AG08396 (cell line): ENCODE measurements around the gene PDE6A.
A peak's percentile ranks its signal among the peaks of the same experiment; 100 is the strongest.
"Not testable (repeated sequence)": the region's sequence is repeated elsewhere in the genome, so short reads cannot be mapped to it uniquely, and the experiment has no call there.

Experiments used
- DNase-seq: peaks from one replicate; pipeline ENCODE4 v3.0.0; 2012; ENCODE audit warnings: low spot score, mixed read lengths

PDE6A gene

DNA sequence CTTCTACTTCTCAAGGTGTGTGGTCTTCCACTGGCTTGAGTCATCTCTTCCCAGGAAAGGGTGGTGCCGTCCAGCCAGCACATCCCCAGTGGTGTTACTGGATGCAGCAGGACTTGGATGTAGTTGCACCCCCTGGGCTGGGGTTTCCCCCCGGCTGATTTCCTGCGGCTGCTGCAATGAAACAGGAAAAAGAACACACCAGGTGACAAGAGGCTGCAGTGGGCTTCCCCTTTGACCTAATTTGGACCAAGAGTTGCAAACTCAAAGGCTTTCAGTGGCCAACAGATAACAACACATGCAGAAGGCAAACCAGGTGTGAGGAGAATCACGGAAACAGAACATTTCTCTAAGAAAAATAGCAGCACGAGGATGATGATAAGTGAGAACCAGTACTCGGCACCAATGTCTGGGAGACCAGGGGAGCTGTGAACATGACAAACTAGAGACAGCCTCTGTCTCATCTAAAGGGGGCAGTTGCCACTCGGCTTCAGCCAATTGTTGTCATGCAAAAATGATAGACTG lies 83.7 kb downstream of the PDE6A start:
- DNase-seq, result no peak

DNA sequence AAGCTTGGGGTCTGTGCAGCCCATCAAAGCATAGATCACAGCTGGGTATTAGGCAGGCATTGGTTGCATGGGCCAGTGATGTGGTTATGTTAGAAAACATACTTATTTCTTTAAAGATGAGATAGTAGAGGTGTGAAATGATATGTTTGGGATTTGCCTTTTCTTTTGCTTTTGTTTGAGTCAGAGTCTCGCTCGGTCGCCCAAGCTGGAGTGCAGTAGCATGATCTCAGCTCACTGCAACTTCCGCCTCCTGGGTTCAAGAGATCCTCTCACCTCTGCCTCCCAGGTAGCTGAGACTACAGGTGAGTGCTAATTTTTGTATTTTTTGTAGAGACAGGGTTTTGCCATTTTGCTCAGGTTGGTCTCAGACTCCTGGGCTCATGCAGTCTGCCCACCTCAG lies 84.8 kb downstream of the PDE6A start:
- no peak for DNase-seq

DNA sequence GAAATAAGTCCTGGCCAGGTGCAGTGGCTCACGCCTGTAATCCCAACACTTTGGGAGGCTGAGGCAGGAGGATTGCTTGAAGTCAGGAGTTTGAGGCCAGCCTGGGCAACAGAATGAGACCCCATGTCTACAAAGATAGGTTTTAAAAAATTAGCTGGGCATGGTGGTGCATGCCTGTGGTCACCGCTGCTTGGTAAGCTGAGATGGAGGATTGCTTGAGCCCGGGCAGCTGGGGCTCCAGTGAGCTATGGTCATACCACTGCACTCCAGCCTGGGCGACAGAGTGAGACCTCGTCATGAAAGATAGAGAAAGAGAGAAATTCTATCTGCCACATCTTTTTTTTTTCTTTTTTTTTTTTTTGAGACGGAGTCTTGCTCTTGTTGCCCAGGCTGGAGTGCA lies 86.1 kb downstream of the PDE6A start:
- DNase-seq, result not testable (repeated sequence)

DNA sequence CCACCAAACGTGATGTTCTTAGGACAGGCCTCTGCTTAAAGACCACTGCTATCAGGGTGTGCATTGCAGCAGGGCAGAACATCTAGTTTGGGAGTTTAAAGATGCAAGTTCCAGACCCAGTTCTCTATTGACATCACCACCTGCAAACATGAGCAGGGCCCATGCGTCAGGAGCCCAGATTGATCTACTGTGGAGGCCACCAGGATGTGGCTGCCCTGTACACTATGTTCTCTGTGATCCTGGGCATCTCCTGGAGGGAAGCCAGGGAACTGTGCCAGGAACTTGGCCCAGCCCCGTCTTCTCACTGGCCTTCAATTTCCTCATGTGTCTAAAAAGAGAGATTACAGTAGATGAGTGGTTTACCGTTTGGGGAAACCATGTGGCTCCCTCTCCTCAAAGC lies 87.1 kb downstream of the PDE6A start:
- no peak for DNase-seq

DNA sequence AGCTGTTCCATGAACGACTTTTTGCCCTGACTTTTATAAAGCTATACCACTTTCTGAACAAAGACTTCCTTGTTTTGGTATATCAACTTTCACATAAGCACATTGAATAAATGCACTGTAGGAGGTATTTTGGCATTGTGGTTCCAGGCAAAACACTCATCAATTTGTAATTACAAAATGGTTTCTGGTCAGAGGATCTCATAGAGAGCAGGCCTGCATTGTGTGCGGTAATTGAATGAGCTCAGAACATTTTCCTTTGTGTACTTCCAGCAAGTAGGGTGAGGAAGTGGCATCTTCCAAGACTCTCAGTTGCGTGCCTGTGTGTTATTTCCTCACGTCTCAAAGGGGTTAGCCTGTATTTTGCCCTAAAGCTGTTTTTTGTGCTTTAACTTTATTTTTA lies 89.2 kb downstream of the PDE6A start:
- no peak for DNase-seq

DNA sequence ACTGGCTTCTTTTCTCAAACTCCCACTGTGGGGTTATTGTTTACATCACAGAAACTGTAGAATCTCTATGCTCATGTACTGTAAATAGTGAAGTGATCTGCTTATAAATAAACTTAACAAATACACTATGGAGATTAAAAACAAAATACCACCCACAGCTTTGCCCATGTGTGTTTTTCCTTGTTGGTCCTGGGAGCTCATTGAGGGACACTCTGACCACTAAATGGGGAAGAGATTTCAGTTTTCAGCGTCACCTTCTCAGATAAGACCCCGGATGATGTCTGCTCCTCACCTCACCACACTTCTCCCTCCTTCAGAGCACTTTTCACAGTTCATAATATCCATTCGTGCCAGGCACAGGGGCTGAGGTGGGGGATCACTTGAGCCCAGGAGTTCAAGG lies 89.7 kb downstream of the PDE6A start:
- DNase-seq, result no peak

DNA sequence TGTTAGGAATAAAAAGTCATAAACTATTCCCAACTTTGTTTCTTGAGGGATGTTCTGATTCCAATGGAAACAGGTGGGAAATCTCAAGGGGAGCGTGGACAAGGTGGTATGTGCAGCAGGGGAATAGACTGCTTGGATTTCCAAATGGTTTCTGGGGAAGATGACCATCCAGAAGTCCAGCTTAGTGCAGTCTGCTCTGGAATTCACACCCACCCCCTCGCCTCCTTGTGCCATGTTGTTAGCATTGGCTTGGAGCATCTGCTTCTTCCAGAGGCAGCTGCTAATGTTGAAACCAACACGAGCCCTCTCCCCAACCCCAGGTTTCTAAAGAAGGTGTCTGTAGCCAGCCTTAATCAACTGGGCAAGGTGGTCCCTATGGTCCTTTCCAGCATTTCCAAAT lies 90.9 kb downstream of the PDE6A start:
- DNase-seq, result no peak

DNA sequence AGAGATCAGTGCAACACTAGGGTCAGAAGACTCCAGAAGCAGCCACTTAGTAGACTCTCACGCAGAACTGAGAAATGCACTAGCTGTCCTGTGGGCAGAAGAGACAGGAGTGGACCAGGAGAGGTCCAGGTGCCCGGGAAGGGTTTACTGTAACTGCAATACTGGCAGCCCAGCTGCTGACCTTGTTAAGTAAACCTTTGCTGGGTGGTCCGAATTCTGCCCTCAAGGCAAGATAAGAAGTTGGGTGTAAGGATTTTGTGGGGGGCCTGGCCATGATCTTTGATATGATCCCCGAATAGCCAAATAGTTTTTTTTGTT lies 91.3 kb downstream of the PDE6A start:
- no peak for DNase-seq

DNA sequence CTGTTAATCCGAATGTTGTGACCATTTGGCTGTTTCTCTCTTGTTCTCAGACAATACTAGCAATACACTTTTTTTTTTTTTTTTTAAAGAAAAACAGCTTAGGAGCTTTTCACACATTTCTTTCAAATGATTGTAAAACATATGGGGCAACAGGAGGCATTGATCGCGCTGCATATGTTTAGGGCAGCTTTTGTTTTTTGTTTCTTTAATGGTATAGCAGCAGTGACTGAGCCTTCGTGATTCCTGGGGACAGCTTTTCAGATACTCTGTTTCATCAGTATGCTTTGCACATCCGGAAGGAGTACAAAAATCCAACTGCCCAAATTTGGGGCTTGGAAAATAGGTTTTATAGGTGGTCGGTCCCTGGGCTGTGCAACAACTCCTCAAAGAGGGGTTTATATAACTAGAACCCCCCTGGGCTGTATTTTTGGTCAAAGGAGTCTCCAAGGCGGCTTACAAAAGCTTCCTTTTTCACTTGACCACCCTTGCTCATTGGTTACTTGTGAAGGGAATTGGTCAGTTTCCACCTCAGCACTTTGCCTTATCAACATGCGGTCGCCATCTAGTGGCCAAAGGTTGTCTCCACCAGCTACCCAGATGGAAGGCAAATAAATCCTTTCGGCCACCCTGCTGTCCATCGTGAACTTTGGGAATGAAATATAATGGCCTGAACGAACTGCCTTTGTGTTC lies 91.8 kb downstream of the PDE6A start:
- DNase-seq, result peak; percentile 75

DNA sequence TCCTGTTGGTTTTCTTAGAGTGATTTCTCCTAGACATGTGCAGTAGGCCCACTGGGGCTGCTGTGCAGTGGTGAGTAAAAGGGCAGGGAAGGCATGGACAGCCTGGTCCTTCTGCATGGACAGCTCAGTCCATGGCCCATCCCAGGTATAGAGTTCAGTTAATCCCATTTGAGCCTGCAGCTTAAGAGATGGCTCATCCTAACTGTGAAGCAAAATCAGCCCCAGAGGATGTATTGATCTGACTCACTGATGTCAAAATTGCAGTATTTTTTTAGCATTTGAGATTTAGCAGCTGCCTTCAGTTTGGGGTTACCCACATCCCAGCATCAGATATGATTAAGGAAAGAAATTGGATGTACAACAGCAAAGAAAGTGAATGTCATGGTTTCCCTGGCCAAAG lies 93.4 kb downstream of the PDE6A start:
- no peak for DNase-seq

DNA sequence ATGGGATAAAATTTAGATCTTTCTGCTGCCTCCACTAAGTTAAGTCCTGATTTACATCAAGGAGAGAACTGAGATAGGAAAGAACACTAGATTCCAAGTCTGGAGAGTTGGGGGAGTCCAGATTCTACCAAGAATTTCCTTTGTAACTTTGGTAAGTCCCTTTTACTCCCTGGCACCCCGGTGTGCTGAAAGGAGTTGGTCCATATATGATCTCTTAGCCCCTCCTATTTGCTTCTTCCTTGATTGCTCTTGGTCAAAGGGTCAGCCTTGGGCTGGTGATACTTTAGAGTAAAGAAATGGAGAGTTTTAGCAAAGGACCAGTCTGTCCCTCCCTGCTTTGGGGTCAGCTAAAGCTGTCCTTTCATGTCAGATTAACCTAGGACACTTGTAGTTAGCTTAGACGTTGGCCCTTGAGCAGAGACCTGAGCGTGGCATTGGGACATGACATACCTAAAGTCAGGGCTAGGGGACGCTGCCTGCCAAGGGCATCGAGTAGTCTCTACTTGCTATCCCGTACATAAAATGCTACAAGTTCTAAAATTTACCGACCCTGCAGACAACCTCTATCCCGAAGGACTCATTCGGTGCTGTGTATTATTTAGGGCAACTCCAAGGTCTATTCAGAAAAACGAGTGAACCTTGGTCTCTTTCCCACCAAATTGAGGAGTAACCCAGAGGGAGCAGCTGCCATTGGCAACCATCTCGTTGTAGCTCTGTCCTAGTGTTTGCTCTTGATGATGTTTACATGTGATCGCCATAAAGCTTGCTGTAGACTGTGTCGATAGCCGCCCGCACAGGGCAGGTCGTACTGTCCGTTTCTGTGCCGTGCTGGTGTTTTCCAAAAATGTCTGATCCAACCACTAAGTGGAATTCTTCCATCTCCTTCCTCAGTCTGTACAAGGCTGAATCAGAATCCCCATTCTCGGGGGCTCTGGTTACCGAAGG lies 94.4 kb downstream of the PDE6A start:
- no peak for DNase-seq

DNA sequence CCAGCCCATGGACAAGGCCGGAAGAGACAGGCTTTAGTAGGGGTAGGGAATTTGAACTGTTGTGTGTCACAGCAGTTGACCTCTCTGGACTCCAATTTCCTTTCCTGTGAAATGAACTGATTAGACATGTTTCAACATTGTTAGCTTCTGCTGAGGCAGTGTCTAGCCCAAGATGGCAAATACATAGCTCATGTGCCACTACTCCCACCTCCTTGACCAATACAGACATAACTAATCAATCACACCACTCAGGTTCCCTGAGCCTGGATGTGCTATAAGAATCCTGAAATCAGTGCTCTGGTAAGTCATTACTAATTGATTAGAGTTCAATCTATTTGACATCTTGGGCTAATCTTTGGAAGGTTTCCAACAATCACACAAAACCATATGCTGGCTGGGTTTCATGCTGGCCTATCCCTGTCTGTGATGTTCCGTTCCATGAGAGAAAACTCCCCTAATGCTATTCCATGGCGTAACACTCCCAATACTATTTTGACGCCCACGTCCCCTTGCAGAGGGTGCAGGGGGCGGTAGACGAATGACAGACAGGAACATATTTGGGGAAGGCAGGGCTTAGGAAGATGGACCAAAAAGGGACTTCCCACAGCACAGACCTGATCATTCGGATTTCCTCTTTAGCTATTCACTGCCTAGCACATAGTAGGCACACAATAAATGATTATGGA lies 95.2 kb downstream of the PDE6A start:
- DNase-seq, result no peak

DNA sequence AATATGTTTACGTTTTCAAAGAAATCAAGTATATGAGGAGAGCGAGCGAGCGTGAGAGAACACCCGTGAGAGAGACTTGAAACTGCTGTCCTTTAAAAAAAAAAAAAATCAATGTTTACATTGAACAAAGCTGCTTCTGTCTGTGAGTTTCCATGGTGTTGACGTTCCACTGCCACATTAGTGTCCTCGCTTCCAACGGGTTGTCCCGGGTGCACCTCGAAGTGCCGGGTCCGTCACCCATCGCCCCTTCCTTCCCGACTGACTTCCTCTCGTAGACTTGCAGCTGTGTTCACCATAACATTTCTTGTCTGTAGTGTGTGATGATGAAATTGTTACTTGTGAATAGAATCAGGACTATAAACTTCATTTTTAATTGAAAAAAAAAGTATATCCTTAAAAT lies 97.0 kb downstream of the PDE6A start:
- DNase-seq, result no peak

DNA sequence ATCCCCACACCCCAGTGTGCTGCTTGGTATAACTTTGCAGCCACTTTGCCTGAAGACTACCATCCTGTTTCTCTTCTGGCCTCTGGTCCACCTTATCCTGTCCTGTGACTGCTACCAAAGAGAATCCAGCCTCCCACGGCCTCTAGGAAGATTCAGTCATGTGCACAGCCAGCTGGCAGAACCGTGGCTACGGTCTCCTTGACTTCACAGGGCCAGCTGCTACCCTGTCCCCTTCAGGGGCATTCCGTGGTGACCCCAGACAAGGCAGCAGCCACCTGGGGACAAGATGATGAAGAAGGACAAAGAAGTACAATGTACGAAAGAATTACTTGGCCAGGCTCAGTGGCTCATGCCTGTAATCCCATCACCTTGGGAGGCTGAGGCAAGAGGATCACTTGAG lies 98.6 kb downstream of the PDE6A start:
- no peak for DNase-seq

DNA sequence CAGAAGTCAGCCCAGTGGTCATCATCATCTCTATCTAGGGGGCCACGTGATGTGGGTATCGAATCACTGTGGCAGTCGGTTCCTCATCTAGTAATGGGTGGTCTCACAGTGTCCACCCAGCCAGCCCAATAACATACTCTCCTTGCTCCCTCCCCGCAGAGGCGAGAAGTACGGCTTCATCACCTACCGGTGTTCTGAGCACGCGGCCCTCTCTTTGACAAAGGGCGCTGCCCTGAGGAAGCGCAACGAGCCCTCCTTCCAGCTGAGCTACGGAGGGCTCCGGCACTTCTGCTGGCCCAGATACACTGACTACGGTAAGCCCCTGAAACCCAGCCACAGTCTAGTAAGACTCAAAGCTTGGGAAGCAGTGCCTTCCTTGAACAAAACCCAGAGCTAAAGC lies 99.0 kb downstream of the PDE6A start:
- no peak for DNase-seq

DNA sequence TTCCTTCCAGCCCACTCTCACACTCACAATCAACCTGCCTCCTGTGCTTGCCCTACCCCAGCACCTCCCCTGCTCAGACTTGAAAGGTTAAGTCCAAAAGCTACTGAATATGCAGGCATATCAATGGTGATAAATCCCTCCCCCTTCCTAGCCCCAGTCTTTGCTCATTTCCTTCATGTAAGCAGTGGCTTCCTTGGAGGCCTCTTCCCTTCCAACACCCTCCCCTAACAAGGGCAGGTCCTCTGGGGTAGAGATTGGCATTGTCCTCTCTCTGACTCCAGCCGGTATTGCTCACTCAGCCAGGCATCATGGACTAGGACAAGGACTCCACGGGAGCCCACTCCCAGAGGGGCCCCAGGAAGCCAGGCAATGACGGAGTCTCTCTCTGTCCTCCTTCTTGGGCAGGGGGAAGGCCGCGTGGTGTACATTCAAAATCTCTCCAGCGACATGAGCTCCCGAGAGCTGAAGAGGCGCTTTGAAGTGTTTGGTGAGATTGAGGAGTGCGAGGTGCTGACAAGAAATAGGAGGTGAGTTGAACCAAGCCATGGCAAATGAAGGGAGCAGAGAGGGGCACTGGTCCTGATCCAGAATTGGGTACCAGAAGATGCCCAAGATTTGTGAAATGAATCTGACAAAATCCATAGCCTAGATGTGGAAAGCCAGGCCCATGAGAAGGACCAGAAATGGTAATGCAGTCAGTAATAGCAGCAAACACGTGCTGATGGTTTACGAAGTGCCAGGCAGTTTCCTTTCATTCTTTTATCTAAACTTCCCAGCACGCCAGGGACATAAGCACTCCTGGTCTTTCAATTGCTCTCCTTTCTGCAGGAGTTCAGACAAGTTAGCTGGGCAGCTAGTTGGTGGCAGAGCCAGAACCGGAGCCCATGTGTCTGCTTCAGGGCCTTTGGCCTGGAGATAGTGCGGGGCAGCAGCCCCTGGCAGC lies 102.5 kb downstream of the PDE6A start:
- no peak for DNase-seq

DNA sequence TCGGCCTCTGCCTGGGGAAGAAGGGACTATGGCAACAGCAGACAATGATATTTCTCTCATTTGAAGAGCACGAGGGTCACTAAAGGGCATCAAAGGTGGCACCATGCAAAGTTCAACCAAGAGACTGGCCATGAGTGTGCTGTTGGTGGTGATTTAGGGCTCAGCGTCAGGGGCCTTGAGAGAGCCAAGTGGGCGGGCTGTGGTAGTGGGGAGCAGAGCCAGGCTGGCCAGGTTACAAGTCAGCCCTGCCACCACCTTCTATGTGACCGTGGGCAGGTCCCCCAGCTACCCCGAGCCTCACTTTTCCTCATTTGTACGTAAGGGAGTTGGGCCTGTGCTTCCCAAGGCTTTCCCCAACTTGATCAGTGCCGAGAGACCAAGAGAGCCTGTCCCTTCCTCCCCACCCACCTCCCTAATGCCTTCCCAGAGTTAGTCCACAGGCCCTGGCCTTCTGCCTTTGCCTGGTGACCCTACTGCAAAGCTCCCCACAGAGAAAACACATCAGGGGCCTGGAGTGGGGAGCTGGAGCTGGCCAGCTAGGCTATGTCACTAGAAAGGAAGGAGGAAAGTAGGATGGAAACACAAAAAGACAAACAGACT lies 104.3 kb downstream of the PDE6A start:
- DNase-seq, result no peak

DNA sequence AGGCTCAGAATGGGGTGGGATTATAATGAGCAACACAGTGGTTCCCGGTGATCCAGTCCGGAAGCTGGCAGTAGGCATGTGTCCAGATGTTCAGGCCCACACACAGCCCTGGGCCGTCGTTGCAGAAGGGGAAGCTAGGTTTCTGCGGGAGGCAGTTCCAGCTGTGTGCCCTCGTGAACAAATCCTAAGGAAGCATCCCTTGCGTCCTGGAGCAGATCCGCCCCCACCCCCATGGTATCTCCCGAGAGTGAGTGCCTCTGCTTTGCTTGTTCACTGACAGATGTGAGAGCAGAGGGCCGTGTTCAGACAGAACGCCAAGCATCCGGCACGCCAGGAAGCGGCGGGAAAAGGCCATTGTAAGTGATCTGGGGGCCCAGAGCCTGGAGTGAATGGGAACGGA lies 104.8 kb downstream of the PDE6A start:
- DNase-seq, result no peak

DNA sequence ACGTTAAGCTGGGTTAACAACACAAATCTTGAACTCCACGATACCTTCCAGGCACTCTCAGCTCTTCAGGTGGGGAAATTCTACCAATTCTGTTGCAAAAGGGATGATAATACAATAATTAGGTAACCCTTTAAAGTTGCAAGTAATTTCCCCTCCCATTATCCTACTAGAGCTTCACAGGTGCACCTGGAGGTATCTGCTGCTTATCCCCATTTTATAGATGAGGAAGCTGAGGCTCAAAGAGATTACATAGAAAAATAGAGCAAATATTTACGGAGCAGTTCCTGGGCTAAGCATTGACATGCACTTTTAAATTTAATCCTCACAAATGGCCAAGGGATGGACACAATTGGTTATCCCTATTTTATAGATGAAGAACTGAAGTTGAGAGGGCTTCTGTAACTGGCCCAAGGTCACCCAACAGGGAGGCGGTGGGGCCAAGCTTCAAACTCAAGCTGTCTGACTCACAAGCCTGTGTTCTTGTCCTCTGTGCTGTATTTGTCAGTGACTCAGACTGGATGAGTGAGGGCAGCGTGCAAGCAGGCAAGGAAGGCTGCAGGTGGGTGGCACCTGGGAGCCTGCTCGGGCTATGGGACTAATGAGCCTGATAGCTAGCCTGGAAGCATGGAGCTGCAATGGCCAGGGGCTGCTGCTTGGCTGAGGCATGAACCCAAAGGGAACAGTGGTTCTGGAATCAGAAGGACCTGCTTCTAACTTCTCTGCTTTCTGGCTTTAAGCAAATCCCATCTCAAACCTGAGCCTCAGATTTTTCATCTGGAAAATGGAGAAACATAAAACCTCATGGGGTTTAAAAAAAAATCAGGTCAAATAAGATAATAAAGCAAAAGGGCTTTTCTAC lies 105.5 kb downstream of the PDE6A start:
- DNase-seq, result peak; percentile 39

DNA sequence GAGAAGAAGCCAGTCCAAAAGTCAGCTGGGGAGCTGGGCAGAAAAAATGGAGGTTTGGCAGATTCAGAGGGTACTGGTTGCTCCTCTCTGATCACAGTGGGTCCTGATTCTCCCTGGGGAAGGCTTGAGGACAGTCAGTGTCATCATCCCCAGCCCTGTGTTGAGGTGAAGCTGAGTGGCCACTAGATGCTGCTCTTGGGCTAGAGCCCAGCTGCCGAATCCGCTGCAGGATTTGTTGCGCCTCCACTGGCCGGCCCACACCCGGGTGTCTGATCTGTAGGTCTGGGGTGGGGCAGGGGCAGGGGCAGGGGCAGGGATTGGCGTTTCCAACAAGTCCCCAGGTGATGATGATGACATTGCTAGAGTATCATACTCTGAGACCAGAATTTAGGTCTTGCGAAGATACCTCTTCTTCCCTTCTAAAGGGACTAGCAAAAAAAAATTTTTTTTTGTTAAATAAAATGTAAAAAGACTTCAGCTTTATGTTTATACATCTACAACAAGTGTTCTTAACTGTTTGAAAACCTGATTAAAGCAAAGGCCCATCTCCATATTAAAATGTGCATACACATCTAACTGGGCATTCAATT lies 106.8 kb downstream of the PDE6A start:
- DNase-seq, result peak; percentile 83
